ENCODE results near the gene CST7. TPM values are rescaled to one million over a fixed set of nuclear protein-coding genes. Genes with fewer than 3 reads are reported as not detected.

The CST7 gene
- total RNA-seq, 1 experiment from 2014 or later = not detected

DNA sequence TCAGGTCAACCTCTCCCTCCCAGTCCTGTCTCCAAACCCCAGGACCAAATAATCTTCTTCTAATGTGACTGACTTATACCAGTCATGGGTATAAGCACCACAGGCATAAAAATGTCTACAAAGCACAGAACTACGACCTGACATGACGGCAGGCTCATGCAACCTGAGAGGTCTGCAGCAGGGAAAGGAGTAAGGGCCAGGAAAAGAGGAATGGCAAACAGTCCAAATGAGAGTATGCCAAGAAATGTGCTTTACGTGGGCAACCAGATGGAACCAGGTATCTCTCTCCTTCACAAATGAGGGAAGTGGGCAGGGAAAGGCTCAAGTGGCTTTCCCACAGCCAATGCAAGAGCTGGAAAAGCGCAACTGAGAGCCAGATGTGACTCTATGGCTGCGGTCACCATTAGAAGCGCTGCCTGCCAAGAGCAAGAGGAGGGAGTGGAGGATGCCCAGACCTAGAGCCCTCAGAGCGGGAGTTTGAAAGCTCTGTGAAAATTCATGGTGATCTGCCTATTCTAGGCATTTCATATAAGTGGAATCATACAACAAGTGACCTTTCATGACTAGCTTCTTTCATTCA lies 37.5 kb downstream of the CST7 start:
- Histone ChIP-seq H3K36me3 (ENCODE audit: insufficient read depth, low read length, poor library complexity, severe bottlenecking) (peaks cover 12% of the 10 kb centered on the region), H3K4me3 (ENCODE audit: low read depth, low read length, poor library complexity, severe bottlenecking) (no peak overlapping the region), H3K4me1 (ENCODE audit: insufficient read depth, low read length, poor library complexity, severe bottlenecking) (peaks cover 8% of the 10 kb centered on the region), H3K27ac (ENCODE audit: low read depth, low read length, poor library complexity, severe bottlenecking) (no peak overlapping the region), H3K27me3 (replicated peaks; ENCODE audit: insufficient read depth, low read depth, low read length, poor library complexity) (no peaks in the 10 kb centered on the region), H3K9me3 (ENCODE audit: low read depth, low read length, poor library complexity, severe bottlenecking) (no peaks in the 10 kb centered on the region)
- DNase-seq (ENCODE audit: low spot score) = no peak
- ChIA-PET CTCF (no interaction called here), POLR2A (ENCODE audit: low non-redundant PET) (no interaction called here)
- no TSS peak for BruUV-seq (replicated peaks)
- intact Hi-C loops (cut with micrococcal nuclease; ENCODE audit: unreplicated experiment) = no loop called here
- TF ChIP-seq, protein P1, sequence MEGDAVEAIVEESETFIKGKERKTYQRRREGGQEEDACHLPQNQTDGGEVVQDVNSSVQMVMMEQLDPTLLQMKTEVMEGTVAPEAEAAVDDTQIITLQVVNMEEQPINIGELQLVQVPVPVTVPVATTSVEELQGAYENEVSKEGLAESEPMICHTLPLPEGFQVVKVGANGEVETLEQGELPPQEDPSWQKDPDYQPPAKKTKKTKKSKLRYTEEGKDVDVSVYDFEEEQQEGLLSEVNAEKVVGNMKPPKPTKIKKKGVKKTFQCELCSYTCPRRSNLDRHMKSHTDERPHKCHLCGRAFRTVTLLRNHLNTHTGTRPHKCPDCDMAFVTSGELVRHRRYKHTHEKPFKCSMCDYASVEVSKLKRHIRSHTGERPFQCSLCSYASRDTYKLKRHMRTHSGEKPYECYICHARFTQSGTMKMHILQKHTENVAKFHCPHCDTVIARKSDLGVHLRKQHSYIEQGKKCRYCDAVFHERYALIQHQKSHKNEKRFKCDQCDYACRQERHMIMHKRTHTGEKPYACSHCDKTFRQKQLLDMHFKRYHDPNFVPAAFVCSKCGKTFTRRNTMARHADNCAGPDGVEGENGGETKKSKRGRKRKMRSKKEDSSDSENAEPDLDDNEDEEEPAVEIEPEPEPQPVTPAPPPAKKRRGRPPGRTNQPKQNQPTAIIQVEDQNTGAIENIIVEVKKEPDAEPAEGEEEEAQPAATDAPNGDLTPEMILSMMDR (conservative IDR thresholded peaks at IDR 0.05; ENCODE audit: low read depth, low read length) = no peak
- TF ChIP-seq EZH2 (IDR thresholded peaks at IDR 0.05; ENCODE audit: borderline replicate concordance, low read depth, low read length, poor library complexity, severe bottlenecking) = no peak

DNA sequence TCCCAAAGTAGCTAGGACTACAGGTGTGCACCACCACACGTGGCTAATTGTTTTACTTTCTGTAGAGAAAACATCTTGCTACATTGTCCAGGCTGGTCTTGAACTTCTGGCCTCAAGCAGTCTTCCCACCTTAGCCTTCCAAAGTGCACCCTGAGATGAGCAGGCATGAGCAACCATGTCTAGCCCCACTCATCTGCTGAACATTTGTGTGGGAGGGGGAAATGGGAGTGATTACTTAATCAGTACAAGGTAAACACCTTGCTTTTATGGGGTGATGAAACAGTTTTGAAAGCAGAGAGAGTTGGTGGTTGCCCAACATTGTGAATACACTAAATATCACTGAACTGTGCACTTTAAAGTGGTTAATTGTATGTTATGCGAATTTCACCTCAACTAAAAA lies 38.2 kb downstream of the CST7 start:
- no peak overlapping the region for H3K27ac ChIP-seq (ENCODE audit: low read depth, low read length, poor library complexity, severe bottlenecking)
- H3K9me3 ChIP-seq (ENCODE audit: low read depth, low read length, poor library complexity, severe bottlenecking) = no peaks in the 10 kb centered on the region
- ChIA-PET CTCF (no interaction called here), POLR2A (ENCODE audit: low non-redundant PET) (no interaction called here)
- H3K27me3 ChIP-seq (replicated peaks; ENCODE audit: insufficient read depth, low read depth, low read length, poor library complexity) = no peaks in the 10 kb centered on the region
- intact Hi-C loops (cut with micrococcal nuclease; ENCODE audit: unreplicated experiment) = no loop called here
- peaks cover 9% of the 10 kb centered on the region for H3K4me1 ChIP-seq (ENCODE audit: insufficient read depth, low read length, poor library complexity, severe bottlenecking)
- H3K4me3 ChIP-seq (ENCODE audit: low read depth, low read length, poor library complexity, severe bottlenecking) = no peak overlapping the region
- no peak for DNase-seq (ENCODE audit: low spot score)
- peaks cover 6% of the 10 kb centered on the region for H3K36me3 ChIP-seq (ENCODE audit: insufficient read depth, low read length, poor library complexity, severe bottlenecking)
- TF ChIP-seq, protein P1 (conservative IDR thresholded peaks at IDR 0.05; ENCODE audit: low read depth, low read length) = no peak
- TF ChIP-seq EZH2 (IDR thresholded peaks at IDR 0.05; ENCODE audit: borderline replicate concordance, low read depth, low read length, poor library complexity, severe bottlenecking) = no peak
- BruUV-seq (replicated peaks) = no TSS peak

DNA sequence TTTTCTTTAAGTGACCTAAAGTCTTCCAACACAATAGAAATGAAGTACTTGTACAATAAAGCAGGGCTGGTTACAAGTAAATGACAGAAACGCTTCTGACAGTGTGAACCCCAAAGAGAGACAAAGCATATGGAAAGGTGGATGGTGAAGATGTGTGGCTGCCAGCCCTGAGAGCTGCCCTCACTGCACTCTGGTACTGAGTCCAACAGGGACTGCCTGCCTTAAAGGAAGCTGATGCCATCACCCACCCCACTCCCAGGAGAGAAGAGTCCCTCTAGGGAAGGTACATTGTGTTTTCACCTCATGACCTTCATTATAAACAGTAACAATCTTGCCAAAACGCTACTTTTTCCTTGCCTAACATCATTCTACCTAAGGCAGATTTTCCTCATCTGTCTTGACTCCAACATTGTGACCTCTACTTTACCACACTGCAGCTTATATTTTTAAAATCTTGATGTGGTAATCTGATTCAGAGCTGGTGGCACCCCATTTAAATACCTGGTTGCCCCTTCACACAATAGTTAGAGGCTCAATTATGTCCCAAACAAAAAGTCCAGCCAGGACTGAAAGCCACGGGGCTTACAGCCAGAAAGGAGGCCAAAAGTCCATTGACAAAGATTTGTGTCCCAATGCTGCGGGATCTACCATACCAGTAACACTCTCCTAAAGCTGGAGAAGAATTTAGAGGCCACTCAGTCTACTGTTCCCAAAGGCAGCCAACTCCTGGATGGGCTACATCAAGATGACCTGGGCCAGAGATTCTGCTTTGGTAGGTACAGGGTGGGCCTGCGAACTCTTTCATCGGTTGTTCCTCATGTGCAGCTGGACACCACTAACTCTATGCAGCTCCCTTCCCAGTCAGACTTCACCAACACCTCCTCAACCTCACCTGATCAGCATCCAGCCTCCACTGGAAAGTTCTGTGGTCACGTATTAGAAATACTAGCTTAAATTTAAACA lies 39.1 kb downstream of the CST7 start:
- ChIA-PET POLR2A (ENCODE audit: low non-redundant PET) (no interaction called here), CTCF (no interaction called here)
- Histone ChIP-seq H3K4me1 (ENCODE audit: insufficient read depth, low read length, poor library complexity, severe bottlenecking) (peaks cover 13% of the 10 kb centered on the region), H3K27ac (ENCODE audit: low read depth, low read length, poor library complexity, severe bottlenecking) (no peak overlapping the region), H3K36me3 (ENCODE audit: insufficient read depth, low read length, poor library complexity, severe bottlenecking) (peaks cover 4% of the 10 kb centered on the region), H3K9me3 (ENCODE audit: low read depth, low read length, poor library complexity, severe bottlenecking) (no peaks in the 10 kb centered on the region), H3K27me3 (replicated peaks; ENCODE audit: insufficient read depth, low read depth, low read length, poor library complexity) (no peaks in the 10 kb centered on the region), H3K4me3 (ENCODE audit: low read depth, low read length, poor library complexity, severe bottlenecking) (no peak overlapping the region)
- DNase-seq (ENCODE audit: low spot score) = no peak
- intact Hi-C loops (cut with micrococcal nuclease; ENCODE audit: unreplicated experiment) = no loop called here
- BruUV-seq (replicated peaks) = no TSS peak
- TF ChIP-seq EZH2 (IDR thresholded peaks at IDR 0.05; ENCODE audit: borderline replicate concordance, low read depth, low read length, poor library complexity, severe bottlenecking) = no peak
- TF ChIP-seq, protein P1 (conservative IDR thresholded peaks at IDR 0.05; ENCODE audit: low read depth, low read length) = no peak
